Mesenteric fat pad (tissue), 1 donor: Measurements from ENCODE around the gene CXCL1. TPM values are rescaled to one million over a fixed set of nuclear protein-coding genes. Genes with fewer than 3 reads are reported as not detected.

Experiments
- DNase-seq: peaks from one replicate; pipeline ENCODE4 v3.0.0-alpha.2; 2020; ENCODE audit warnings: low spot score
- total RNA-seq: library from RNA; stranded (reverse); fragmentation: NEBNext Ultra II Directional; extraction: Animal tissue kit (Norgen Biotek cat#: 25700); gene quantifications from one replicate; pipeline ENCODE4 v1.2.1, GENCODE V29; 2021
- donor health status: DM: yes; HTN: yes; CAD: no.

Gene CXCL1
- total RNA-seq, 1 donor from 2014 or later, result 9.5 TPM

DNA sequence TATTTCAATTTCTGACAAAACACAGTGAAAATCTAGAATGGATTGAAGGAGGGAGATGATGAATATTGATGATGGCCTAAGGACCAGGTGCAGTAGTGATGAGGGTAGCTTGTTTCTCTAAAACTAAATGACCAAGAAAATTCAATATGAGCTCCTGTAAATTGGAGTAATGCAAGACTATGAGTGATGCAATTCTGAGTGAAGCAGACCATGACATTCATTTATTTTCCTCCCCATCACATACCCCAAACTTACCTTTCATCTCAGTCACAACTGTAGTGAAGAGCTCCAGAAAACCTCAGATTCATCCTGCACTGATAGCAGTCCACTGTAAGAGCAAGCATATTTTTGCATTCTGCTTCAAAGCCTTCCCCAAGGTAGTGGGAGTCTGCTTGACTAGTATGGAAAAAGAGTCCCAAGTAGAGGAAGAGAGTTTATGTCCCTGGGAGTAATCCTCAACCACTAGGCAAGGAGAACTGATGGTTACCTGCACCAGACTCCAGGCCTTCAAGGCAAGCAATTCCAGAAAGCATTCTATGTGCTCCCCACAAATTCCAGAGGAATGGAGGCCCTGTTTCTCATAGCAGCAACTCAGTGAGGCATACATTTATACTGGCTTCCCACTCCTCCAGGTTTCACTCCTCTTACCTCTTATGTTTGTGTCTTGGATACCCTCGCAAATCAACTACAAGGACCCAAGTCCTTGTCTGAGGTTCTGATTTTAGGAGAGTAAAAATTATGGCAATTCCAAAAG lies 47.2 kb downstream of the CXCL1 start:
- no peak for DNase-seq

GRCh38 chr4:73917081-73917501 lies 47.9 kb downstream of the CXCL1 start:
- no peak for DNase-seq

DNA sequence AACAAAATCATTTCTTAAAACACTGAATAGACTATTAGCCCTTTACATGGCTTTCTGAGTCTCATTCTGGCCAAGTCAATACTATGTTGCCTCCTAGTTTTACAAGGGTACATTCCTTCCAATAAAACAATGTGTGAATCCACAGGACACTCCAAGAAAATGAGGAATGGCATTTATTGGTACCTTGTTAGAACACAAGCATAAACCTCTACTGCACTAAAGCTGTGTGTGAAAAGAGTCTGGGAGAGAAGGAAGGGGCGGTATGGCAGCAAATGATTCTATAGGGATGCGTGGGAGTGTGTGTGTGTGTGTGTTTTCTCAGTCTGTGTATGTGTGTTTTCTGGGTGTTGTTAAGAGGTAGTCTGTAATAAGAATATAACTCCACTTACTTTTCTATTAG lies 48.9 kb downstream of the CXCL1 start:
- no peak for DNase-seq

GRCh38 chr4:73919691-73920090 lies 50.5 kb downstream of the CXCL1 start:
- no peak for DNase-seq

Other genes with a start within 250 kb of the CXCL1 start
- not detected for gene RASSF6, start 249.0 kb upstream of the CXCL1 start, total RNA-seq
- 31.5 TPM for gene CXCL8, start 128.8 kb upstream of the CXCL1 start, total RNA-seq
- 0.45 TPM for gene CXCL6, start 32.7 kb upstream of the CXCL1 start, total RNA-seq
- gene PF4V1, start 16.1 kb upstream of the CXCL1 start, total RNA-seq, result not detected
- gene PF4, start 112.6 kb downstream of the CXCL1 start, total RNA-seq, result not detected
- 1.3 TPM for gene PPBP, start 118.8 kb downstream of the CXCL1 start, total RNA-seq
- gene CXCL5, start 129.3 kb downstream of the CXCL1 start, total RNA-seq, result 0.58 TPM
- gene CXCL3, start 169.3 kb downstream of the CXCL1 start, total RNA-seq, result 15.1 TPM
- 145 TPM for gene CXCL2, start 229.8 kb downstream of the CXCL1 start, total RNA-seq